ENCODE data around the gene FZR1.
"Not testable (repeated sequence)": the region's sequence is repeated elsewhere in the genome, so short reads cannot be mapped to it uniquely, and the experiment has no call there.

The FZR1 gene

DNA sequence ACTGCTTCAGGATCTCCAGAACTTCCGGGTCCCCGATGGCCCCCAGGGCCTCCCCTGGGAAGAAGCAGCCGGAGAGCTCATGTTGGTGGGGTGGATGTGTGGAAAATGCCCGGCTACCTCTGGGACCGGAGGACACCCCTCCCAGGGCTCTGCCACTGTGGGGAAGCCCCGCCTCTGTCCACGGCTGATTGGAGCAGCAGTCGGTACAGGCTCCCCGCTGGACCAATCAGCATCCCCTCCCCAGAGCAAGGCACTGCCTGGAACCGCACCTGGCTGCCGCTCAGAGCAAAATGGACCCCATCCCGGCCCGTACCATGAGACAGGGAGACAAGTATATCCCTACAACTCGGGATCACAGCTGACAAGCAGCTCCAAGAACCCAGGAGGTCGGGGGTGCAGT, 12.1 kb upstream of the FZR1 start:
- no peak overlapping the region for H3K27ac ChIP-seq
- no peak for DNase-seq (ENCODE audit: low read depth, low spot score)

DNA sequence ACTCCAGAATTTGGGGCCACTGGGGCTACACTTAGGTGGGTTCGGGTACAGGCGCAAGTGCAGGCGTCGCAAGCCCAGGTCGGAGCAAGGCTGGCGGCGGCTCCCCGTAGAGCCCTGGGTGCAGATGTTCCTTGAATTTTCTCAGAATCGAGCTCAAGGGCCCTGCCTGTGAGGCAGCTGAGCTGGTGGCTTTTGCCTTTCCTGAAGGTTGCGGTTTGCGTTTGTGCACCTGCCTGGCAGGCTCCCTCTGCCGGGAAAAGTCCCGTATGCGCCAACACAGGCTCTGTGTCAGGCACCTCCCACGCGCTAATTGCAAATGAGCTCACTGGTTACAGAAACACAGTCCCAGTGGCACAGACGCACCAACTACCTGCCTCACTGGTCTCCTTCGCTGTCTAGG, 11.6 kb upstream of the FZR1 start:
- no peak overlapping the region for H3K27ac ChIP-seq
- no peak for DNase-seq (ENCODE audit: low read depth, low spot score)

DNA sequence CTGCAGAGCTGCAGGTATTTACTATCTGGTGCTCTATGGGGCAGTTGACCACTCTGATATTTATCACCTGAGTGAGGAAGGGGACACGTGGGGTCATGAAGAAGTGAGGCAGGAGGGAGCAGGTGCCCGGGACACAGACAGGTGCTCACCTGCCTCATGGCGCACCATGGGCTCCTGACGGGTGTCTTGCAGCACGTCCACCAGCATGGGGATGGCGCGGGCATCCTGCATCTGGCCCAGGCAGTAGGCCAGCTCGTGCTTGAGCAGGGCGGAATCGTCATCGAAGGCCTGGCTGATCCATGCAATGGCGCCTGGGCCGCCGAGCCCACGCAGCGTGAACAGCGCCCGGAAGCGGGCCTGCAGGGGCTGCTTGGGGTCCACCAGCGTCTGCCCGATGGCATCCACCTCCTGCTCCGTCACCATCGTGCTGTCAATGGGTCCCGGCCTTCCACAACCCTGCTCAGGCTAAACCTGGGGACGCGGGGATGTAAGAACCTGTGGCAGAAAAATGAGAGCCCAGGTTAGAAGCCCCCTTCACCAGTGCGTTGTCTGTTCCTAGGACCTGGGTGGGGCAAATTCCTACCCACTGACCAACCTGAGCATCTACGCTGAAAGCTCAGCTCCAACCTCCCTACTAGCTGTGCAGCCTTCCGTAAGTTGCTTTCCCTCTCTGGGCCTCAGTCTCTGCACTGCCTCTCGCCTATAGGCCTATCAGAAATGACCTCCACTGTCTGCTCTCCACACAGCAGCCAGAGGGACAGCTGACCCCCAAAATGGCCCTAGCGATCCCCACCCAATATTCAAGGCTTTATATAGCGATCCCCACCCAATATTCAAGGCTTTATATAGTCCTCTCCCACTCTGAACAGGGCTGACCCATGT, 9.5 kb upstream of the FZR1 start:
- H3K27ac ChIP-seq = no peak overlapping the region
- DNase-seq (ENCODE audit: low read depth, low spot score) = no peak

DNA sequence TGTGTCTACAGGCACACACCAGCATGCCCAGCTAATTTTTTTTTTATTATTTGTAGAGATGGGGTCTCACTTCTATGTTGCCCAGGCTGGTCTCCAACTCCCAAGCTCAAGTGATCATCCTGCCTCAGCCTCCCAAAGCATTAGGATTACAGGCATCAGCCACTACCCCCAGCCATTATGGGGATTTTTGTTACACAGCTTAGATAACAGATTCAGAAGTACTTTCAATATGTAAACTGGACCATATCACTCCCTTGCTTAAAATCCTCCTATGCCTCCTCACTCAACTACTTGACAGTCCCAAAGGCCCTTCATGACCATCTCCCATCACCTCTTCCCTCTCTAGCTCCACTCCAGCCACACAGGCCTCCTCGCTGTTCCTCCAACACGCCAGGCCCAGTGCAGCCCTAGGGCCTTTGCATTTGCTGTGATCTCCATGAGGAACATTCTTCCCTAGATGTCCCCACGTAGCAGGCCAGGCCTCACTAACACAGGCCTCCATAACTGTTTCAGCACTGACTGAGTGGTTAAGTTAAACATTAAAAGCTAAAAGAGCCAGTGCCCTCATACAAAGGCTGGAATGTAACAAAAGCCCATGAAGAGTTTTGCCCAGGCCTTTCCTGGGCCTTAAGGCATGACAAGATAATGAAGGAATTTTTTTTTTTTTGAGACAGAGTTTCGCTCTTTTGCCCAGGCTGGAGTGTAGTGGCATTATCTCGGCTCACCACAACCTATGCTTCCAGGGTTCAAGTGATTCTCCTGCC, 8.2 kb upstream of the FZR1 start:
- no peak for DNase-seq (ENCODE audit: low read depth, low spot score)
- H3K27ac ChIP-seq = no peak overlapping the region

DNA sequence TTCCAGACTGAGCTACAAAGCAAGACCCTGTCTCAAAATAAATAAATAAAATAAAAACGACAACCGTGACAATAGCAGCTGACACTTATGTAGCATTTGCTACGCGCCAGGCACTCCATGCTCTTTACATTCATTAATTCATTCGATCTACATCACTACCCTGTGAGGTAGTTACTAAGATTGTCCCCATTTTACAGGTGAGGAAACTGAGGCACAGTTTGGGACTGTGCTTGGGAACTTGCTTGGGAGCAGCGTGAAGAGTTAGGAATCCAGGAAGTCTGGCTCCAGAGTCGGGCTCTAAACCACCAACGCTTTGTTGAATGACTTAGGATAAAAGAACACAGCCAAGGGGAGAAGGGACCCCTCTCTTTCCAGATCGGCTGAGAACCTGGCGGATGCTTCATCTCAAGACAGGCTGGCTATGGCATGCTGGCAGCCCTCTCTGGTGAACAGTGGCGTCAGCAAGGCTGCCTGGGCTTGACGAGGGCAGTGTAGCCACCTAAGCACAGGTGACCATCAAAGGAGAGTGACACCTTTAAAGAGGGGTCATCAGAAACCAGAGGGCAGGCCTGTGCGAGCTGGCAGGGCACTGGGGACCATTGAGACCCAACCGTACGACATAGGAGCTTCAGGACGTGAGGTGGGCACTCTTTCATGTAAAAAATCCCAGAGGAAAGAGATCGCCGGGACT, 6.2 kb upstream of the FZR1 start:
- peak overlapping the region; percentile 81 for H3K27ac ChIP-seq
- no peak for DNase-seq (ENCODE audit: low read depth, low spot score)

DNA sequence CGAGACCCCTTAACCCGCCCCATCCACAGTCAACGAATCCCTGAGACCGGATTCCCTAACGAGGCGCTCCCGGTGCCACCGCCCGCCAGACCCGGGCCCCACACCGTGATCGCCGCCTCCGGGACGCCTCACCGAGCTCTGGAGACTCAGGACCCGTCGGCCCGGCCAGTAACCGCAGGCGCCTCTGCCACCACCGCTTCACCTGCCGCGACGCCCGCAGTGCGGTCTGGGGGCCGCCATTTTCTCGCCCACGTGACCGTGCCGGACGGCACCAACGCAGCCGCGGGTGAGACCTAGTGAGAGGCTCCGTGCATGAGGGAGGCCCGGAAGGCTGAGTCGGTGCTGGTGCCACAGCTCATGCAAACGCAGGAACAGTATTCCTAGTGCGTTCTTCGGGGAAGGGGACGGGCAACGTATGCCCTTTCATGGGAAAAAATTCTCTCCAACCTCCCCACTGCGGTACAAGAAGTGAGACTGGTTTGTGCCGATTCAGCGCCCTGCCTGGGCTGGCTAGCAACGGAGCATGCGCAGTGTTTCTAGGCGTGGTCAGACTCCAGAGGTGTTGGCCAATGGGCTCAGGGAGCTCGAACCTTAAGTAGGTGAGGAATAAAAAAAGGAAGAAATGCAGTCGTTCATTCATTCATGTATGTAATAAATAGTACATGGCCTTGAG, 5.5 kb upstream of the FZR1 start, which contains the start of gene DOHH:
Gene DOHH (minus strand): TSS at position 246 of the 673 bp plus-strand sequence. CDS start 3,860 bp downstream, outside the sequence.
- DNase-seq (ENCODE audit: low read depth, low spot score) = peak; percentile 77
- peak within 1 kb of the TSS; percentile 81 for H3K27ac ChIP-seq

DNA sequence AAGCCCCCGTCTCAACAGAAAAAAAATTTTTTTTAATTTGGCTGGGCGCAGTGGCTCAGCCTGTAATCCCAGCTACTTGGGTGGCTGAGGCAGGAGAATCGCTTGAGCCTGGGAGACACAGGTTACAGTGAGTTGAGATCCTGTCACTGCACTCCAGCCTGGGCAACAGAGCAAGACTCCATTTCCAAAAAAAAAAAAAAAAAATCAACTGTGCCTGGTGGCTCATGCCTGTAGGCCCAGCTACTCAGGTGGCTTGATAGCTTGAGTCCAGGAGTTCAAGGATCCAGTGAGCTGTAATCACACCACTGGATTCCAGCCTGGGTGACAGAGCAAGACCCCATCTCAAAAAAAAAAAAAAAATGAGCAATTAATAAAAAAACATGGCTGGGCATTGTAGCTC, 4.3 kb upstream of the FZR1 start:
- H3K27ac ChIP-seq = no peak overlapping the region
- DNase-seq (ENCODE audit: low read depth, low spot score) = no peak

DNA sequence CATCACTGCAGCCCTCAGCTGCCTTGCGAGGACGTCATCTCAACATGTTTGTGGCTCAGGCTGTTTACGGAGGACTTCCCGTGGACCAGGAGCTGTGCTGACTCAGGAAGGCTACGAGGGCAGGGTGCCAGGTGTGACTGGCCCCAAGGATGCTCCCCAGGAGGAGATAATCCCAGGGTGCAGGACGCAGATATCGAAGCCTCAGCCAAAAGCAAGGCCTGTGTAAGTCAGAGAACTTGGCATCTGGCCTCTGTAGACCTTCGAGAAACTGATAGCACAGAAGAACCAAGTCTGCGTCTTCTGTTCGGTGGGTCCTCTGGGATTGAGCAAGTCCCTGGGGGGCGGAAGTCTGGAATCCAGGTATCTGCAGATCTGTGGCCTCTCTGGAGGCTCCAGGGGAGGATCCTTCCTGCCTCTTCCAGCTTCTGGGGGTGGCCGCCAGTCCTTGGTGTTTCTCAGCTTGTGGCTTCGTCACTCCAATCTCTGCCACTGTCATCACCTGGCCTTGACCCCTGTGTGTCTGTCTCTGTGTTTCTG, 3.0 kb upstream of the FZR1 start:
- H3K27ac ChIP-seq = no peak overlapping the region
- no peak for DNase-seq (ENCODE audit: low read depth, low spot score)

DNA sequence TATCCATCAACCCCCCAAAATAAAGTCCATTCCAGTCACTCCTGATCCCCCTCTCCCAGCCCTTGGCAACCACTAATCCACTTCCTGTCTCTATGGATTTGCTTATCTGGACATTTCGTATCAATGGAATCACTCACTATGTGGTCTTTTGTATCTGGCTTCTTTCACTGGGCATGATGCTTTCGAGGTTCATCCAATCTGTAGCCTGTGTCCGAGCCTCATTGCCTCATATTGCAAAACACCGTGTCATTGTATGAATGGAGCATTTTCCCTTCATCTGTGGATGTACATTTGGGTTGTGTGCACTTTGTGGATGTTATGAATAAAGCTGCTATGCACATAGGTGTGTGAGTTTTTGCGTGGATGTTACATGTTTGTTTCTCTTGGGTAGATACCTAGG, 1.4 kb upstream of the FZR1 start:
- H3K27ac ChIP-seq = peak overlapping the region; percentile 87
- no peak for DNase-seq (ENCODE audit: low read depth, low spot score)

DNA sequence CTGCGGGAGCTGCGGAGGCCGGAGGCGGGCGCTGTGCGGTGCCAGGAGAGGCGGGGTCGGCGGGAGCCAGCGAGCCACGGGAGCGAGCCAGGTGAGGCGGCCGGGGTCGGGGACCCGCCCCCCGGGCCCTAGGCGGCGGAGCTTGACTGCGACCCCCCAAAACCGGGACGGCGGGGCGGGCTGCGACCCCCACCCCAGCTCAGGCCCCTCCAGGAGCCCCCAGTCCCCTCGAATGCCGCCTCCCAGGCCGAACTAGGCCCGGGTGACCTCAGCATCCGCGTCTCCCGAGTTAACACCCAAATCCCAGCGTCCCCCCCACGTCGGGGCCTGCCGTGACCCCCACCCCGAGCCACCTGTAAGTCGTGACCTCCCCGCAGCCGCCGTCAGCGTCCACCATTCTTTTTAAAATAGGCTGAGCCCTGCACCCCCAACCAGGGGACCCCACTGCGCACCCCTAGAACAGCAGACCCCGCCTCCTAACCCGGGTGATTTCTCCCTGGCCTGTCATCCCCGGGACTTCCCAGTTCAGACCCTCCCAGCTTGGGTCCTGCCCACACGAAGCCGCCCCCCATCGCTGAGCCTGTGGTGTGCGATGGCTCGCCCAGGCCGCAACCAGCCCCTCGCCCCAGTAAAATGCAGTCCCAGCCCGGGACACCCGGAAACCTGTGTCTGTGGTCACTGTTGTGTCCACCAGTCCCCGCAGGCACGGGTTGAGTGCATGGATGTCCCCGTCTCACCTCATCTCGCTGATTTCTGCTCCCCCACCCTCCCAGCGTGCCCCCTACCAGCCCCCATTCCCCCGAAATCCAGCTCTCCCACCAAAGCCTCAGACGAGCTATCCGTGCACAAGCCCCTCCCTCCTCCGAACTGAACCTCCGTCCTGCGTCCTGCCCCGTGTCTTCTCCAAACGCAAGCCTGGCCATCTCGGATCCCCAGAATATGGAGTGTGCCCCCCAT, 551 bp downstream of the FZR1 start:
- peak overlapping the region; percentile 87 for H3K27ac ChIP-seq
- DNase-seq (ENCODE audit: low read depth, low spot score) = no peak

DNA sequence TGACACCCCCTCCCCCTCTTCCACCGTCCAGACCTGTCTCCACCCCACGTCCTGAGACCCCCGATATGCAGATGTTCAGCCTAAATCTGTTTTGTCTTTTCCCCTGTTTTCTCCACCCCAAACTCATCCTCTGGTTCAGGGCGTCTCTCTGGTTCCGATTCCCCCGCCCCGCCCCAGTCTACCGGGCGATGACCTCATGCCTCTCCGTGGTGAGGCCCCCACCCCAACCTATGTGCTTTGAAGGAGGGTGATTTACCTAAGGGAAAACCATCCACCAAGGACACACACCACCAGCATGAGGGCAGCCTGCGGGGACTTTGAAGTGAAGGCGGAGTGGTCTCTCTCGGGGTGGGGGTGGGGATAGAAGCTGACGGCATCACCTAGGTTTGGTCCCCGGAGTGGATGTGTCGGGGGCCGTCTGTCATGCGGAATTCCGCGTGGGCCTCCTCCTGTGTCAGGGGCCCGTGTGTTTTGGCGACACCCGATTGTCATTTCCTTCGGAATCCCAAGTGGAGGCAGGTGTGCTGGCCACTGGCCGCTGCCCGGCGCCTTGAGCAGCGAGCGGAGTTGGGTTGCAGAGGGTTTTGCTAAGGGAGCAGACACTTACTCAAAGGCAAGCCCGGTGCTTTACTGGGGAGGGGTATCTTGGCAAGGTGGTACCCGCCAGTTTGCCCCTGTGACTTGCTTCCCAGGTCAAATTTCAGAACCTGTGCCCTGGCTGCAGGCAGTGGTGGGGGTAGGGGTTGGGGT, 1.4 kb downstream of the FZR1 start:
- peak overlapping the region; percentile 87 for H3K27ac ChIP-seq

DNA sequence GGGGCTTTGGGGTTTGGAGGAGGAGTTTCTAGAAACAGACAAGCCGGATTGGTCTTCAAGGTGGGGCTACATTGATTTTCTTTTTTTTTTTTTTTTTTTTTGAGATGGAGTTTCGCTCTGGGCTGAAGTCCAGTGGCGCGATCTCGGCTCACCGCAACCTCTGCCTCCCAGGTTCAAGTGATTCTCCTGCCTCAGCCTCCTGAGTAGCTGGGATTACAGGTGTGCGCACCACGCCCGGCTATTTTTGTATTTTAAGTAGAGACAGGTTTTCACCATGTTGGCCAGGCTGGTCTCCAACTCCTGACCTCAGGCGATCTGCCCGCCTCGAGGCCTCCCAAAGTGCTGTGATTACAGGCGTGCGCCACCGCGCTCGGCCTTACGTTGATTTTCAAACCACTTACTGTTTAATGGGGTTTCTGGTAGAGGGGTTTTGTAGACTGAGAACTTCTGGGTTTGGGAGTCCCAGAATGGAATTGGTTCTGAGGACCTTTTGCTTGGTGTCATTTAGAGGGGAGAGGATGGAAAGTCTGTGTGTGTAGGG, 2.1 kb downstream of the FZR1 start:
- peak overlapping the region; percentile 87 for H3K27ac ChIP-seq
- not testable (repeated sequence) for DNase-seq (ENCODE audit: low read depth, low spot score)

More for the DNA sequence above, 1.4 kb downstream of the FZR1 start:
- no peak for DNase-seq (ENCODE audit: low read depth, low spot score)

DNA sequence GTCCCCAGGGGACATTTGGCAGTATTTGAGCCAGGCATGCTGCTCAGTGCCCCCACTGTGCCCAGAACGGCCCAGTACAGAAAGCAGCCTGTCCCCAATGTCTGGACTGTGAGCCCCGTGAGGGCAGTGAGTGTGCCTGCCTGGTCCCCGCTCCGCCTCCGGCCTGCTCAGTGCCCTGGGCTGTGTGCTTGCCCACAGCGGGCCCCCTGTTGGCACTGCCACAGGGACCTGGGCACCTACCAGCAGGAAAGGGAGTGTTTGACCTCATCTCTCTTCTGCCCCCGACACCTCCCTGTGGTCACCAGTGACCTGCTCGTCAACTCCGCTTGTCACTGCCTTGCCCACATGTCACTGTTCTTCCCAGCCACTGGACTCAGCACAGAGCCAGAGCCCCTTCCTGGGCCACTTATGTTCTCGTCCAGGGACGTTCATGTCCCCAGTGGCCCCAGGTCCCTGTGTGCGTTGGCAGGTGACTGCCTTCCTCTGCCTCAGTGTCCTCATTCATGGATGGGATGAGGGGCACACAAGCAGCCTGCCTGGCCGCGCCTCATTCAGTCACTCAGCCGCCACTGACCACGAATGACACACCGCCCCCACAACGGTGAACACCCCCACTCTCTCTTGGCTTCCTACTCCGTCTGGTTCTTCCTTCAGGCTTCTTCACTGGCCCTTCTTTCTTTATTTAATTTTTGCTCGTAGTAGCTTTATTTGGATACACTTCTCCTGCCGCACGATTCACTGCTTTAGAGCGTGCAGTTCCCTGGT, 2.8 kb downstream of the FZR1 start:
- DNase-seq (ENCODE audit: low read depth, low spot score) = no peak
- H3K27ac ChIP-seq = peak overlapping the region; percentile 87

DNA sequence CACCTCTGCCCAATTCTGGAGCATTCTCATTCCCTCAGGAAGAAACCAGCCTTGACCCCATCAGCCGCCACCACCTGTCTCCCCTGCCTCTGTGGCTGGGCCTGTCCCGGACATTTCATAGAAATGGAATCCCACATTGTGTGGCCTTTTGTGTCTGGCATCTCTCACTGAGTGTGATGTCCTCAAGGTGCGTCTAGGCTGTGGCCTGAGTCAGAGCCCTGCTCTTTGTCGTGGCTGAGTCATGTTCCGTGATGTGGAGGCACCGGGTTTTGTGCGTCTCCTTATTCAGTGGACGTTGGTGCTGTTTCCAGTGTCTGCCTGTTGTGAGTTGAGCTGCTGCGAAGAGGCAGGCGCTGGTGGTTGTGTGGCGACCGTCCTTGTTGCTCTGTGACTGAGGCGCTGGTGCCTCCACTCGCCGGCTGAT, 3.5 kb downstream of the FZR1 start:
- H3K27ac ChIP-seq = peak overlapping the region; percentile 87
- DNase-seq (ENCODE audit: low read depth, low spot score) = peak; percentile 70

DNA sequence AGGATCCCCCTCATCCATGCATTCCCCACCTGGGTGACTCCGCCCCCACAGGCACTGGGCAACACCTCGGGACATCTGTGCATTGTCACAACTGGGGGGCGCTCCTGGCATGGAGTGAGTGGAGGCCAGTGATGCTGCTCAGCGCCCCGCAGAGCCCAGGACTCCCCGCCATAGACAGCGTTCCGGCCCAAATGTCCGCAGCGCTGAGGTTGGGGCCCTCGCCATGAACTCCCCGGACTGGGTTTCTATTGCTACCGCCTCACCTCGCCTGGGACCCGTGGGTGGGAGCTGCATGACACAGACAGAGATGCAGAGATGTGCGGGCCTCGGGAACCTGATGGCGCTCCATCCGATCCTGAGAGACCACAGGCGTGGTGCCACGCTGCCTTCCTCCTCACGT, 4.6 kb downstream of the FZR1 start:
- DNase-seq (ENCODE audit: low read depth, low spot score) = no peak
- H3K27ac ChIP-seq = no peak overlapping the region

DNA sequence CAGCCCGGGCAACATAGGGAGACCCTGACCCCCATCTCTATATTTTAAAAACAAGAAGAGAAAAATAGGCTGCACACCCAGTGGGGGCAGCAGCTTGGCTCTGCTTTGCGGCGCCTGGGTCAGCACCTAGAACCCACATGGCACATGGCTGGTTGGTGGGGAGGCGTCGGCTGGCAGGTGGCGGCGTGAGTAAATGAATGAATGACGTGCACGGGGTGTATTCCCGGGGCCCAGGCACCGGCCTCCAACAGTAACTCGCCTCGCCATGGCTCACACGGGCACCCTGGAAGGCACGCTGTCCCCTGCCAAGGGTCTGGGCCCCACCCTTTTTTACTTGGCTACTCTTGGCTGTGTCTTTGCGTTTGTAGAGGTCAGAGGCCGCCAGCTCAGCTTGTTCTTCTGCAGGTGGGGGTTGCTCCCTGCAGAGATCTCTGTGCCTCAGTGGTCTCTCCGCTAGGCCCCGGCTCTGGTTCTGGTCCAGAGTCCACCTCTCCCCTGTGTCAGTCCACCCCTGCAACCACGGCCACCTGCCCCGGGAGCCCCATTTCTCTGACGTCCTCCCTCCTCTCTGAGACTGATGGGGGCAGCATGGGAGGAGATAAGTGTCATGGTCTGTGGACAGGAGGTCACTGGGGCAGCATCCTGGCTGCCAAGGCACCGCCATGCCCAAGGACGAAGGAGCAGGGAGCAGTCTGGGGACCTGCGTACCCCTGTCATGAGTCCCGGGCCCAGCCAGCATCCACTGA, 5.6 kb downstream of the FZR1 start:
- H3K27ac ChIP-seq = no peak overlapping the region
- no peak for DNase-seq (ENCODE audit: low read depth, low spot score)

All from epithelial cell of prostate (primary cell).